Right lobe of liver (tissue), 4 donors: ENCODE results near the gene PLPP4.

ENCODE experiments used
- POLR2A ChIP-seq: fragments of 450-650 bp; IDR thresholded peaks from one replicate; pipeline ENCODE4 v1.6.1; 2017; ENCODE audit warnings: antibody characterized with exemption, mild to moderate bottlenecking
- TF ChIP-seq, protein P1 (sequence below), 4 donors: fragments of 200-600 bp in 3 of 4; fragments of 450-650 bp in 1 of 4; IDR thresholded peaks; one replicate each; pipeline versions ENCODE4 v1.5.1 to v1.8.0; 2016 to 2022; ENCODE audit warnings: antibody characterized with exemption in 4 of 4, mild to moderate bottlenecking in 2 of 4
- donor health status: DM: no; HTN: no; CAD: no.
- donor health status: DM: no; HTN: no; CAD: no.
- donor health status: DM: no; HTN: yes; CAD: no.

DNA sequence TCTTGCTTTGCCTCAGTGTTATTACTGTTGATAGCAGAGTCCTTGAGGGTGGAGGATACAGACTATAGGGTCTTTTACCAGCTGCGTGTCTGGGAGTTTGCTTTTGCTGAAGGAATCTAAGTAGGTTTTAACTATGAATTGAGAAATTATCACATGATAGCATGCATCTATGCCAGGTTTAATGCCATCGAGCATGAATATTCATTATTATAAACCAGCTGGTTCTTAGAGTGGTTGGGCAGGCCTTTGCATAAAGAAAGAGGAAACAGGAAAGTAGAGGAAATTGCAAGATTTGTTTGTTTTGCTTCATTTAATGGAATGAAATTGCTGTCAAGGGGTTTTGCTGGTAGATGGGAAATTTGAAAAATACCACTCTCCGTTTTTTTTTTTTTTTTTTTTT, 70.7 kb downstream of the PLPP4 start:
- TF ChIP-seq, protein P1, sequence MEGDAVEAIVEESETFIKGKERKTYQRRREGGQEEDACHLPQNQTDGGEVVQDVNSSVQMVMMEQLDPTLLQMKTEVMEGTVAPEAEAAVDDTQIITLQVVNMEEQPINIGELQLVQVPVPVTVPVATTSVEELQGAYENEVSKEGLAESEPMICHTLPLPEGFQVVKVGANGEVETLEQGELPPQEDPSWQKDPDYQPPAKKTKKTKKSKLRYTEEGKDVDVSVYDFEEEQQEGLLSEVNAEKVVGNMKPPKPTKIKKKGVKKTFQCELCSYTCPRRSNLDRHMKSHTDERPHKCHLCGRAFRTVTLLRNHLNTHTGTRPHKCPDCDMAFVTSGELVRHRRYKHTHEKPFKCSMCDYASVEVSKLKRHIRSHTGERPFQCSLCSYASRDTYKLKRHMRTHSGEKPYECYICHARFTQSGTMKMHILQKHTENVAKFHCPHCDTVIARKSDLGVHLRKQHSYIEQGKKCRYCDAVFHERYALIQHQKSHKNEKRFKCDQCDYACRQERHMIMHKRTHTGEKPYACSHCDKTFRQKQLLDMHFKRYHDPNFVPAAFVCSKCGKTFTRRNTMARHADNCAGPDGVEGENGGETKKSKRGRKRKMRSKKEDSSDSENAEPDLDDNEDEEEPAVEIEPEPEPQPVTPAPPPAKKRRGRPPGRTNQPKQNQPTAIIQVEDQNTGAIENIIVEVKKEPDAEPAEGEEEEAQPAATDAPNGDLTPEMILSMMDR (IDR thresholded peaks at IDR 0.05), result no peak
- no peak for TF ChIP-seq POLR2A
